ENCODE results near the gene OR8J3. TPM values are rescaled to one million over a fixed set of nuclear protein-coding genes. Genes with fewer than 3 reads are reported as not detected.

Gene OR8J3
- total RNA-seq, 1 donor from 2014 or later, result not detected

Other genes with a start within 250 kb of the OR8J3 start
- not detected in 2 replicates for gene OR5W2, start 225.6 kb downstream of the OR8J3 start, total RNA-seq
- gene OR5I1, start 203.8 kb downstream of the OR8J3 start, total RNA-seq, result not detected in 2 replicates
- gene OR10AG1, start 170.3 kb downstream of the OR8J3 start, total RNA-seq, result not detected in 2 replicates
- not detected in 2 replicates for gene OR5F1, start 145.6 kb downstream of the OR8J3 start, total RNA-seq
- not detected in 2 replicates for gene OR5AS1, start 112.5 kb downstream of the OR8J3 start, total RNA-seq
- gene OR8I2, start 46.9 kb downstream of the OR8J3 start, total RNA-seq, result not detected in 2 replicates
- gene OR8H2, start 36.5 kb downstream of the OR8J3 start, total RNA-seq, result not detected in 2 replicates
- not detected in 2 replicates for gene OR8H3, start 17.8 kb downstream of the OR8J3 start, total RNA-seq
- gene OR8K5, start 20.1 kb upstream of the OR8J3 start, total RNA-seq, result not detected in 2 replicates
- gene OR5J2, start 36.4 kb upstream of the OR8J3 start, total RNA-seq, result not detected in 2 replicates
- not detected in 2 replicates for gene OR5T2, start 94.1 kb upstream of the OR8J3 start, total RNA-seq
- not detected in 2 replicates for gene OR5T3, start 112.1 kb upstream of the OR8J3 start, total RNA-seq
- gene OR5T1, start 134.0 kb upstream of the OR8J3 start, total RNA-seq, result not detected in 2 replicates
- not detected in 2 replicates for gene OR8H1, start 152.1 kb upstream of the OR8J3 start, total RNA-seq
- gene OR8K3, start 174.9 kb upstream of the OR8J3 start, total RNA-seq, result not detected in 2 replicates
- gene OR8K1, start 205.8 kb upstream of the OR8J3 start, total RNA-seq, result not detected in 2 replicates
- gene OR8J1, start 214.1 kb upstream of the OR8J3 start, total RNA-seq, result not detected in 2 replicates
- gene OR8U1, start 235.4 kb upstream of the OR8J3 start, total RNA-seq, result not detected in 2 replicates

Measured in astrocyte (in vitro differentiated cells and primary cell).